ENCODE data around the gene FLOT1. TPM values are rescaled to one million over a fixed set of nuclear protein-coding genes. Genes with fewer than 3 reads are reported as not detected.

The FLOT1 gene
- total and polyA plus RNA-seq, 2 of the 13 experiments (the other 11 are each of a cell fraction or from before 2014, with no cell fraction given): 82.3 to 130 TPM

- Histone ChIP-seq H3K9ac (ENCODE audit: insufficient read depth, low read depth, low read length) (peak within 1 kb of the TSS; percentile 54), H3K27me3 (ENCODE audit: control insufficient read depth in 1 of 2, insufficient read depth in 2 of 2, low read length in 2 of 2) (no peaks in the 10 kb centered on the region), H3K27ac (ENCODE audit: extremely low read length, insufficient read depth, low read length) (peak within 1 kb of the TSS; percentile 44), H2AFZ (ENCODE audit: low read length) (peak within 1 kb of the TSS; percentile 67), H3K79me2 (ENCODE audit: insufficient read depth, low read length) (no peaks in the 10 kb centered on the region), H3K4me3 (replicated peaks in 1 of 3; ENCODE audit: insufficient read depth in 1 of 3, low read depth in 2 of 3, low read length in 3 of 3) (peak within 1 kb of the TSS; percentile 84 to 89 (median 87)), H4K20me1 (ENCODE audit: insufficient read depth, low read length) (no peaks in the 10 kb centered on the region), H3K9me3 (ENCODE audit: low read length) (no peaks in the 10 kb centered on the region), H3K4me2 (ENCODE audit: low read depth, low read length) (peak within 1 kb of the TSS; percentile 83), H3K4me1 (ENCODE audit: insufficient read depth, low read length) (peaks cover 57% of the 10 kb centered on the region), H3K36me3 (replicated peaks in 1 of 2; ENCODE audit: control insufficient read depth in 1 of 2, insufficient read depth in 2 of 2, low read length in 2 of 2) (no peaks in the 10 kb centered on the region)
- CTCF ChIA-PET (ENCODE audit: low intra/inter-chr PET ratio, low total read pairs): interaction anchor here (1.1 kb wide), 1 partner anchor 32 kb away, joined by 3 read pairs; no protein-coding TSS in a partner anchor
- BruUV-seq (replicated peaks): TSS peak; percentile 77
- WGBS (ENCODE audit: low lambda C conversion rate): 2% methylated on average over 33 of the region's 40 CpGs
- DNase-seq (ENCODE audit: low spot score): peak; percentile 78
- no peak for FAIRE-seq
- POLR2A ChIA-PET: interaction anchor here (0.7 to 3.4 kb wide), 23 partner anchors 9 to 193 kb away, joined by 3 to 50 read pairs (median 4); partner anchors contain the start of genes DDR1, DHX16, IER3 and MDC1
- peak; percentile 75 for ATAC-seq
- intact Hi-C loops (cut with micrococcal nuclease; ENCODE audit: unreplicated experiment): loop anchor here (1.0 kb wide), 1 partner anchor 30 kb away; the partner anchor contains the start of gene TUBB
- in situ Hi-C loops (cut with HindIII; ENCODE audit: extremely low pct_ligation_motif_present, low pct_unique_long_range_greater_than_20kb): loop anchor here (25.0 kb wide), 1 partner anchor 397 kb away; no protein-coding TSS in a partner anchor
- 0 out of 2 replicates have a peak, but pooled peaks have one; percentile 19 for TF ChIP-seq HNF1B (CRISPR knock-in tag; IDR thresholded peaks at IDR 0.05)
- peak; percentile 50; the same call in 1 of the 2 replicates for TF ChIP-seq MXD4 (CRISPR knock-in tag; IDR thresholded peaks at IDR 0.05)
- no peak for TF ChIP-seq NFKBIZ (CRISPR knock-in tag; IDR thresholded peaks at IDR 0.05)
- no peak for TF ChIP-seq SUZ12 (IDR thresholded peaks at IDR 0.05; ENCODE audit: low read depth, low read length)
- TF ChIP-seq TBX2 (CRISPR knock-in tag; IDR thresholded peaks at IDR 0.05; ENCODE audit: borderline replicate concordance): peak; percentile 73; the same call in 1 of the 2 replicates
- TF ChIP-seq ZNF800 (CRISPR knock-in tag; IDR thresholded peaks at IDR 0.05): peak; percentile 71; the same call in 1 of the 2 replicates
- TF ChIP-seq E2F2 (CRISPR knock-in tag; IDR thresholded peaks at IDR 0.05; ENCODE audit: borderline replicate concordance): no peak
- TF ChIP-seq ZNF414 (CRISPR knock-in tag; IDR thresholded peaks at IDR 0.05): peak; percentile 48; the same call in 1 of the 2 replicates
- peak; percentile 52 for TF ChIP-seq MED1 (CRISPR knock-in tag; IDR thresholded peaks at IDR 0.05)
- peak; percentile 73 for TF ChIP-seq ZNF772 (CRISPR knock-in tag; IDR thresholded peaks at IDR 0.05)
- TF ChIP-seq HNRNPLL (IDR thresholded peaks at IDR 0.05; ENCODE audit: low read depth, low read length, poor library complexity, severe bottlenecking): peak; percentile 75
- TF ChIP-seq LCORL (IDR thresholded peaks at IDR 0.05): no peak
- peak; percentile 53; the same call in 1 of the 2 replicates for TF ChIP-seq LCORL (CRISPR knock-in tag; IDR thresholded peaks at IDR 0.05)
- no peak for TF ChIP-seq ARHGAP35 (CRISPR knock-in tag; IDR thresholded peaks at IDR 0.05; ENCODE audit: borderline replicate concordance)
- peak; percentile 20; the same call in 1 of the 2 replicates for TF ChIP-seq MTA1 (CRISPR knock-in tag; IDR thresholded peaks at IDR 0.05; ENCODE audit: borderline replicate concordance)
- TF ChIP-seq DDIT3 (CRISPR knock-in tag; IDR thresholded peaks at IDR 0.05): no peak
- TF ChIP-seq AGO2 (optimal IDR thresholded peaks at IDR 0.05; ENCODE audit: low read depth, low read length): peak; percentile 23
- 0 out of 2 replicates have a peak, but pooled peaks have one; percentile 15 for TF ChIP-seq CEBPG (CRISPR knock-in tag; IDR thresholded peaks at IDR 0.05)
These were observed 51.9 kb downstream of the FLOT1 start, which contains the start of gene NRM for GRCh38 chr6:30690403-30691207. NRM (minus strand) TSS chr6:30690984; CDS start chr6:30690974, 10 bp downstream.
